HG03103 (cell line): ENCODE data around the gene COPA.

Experiments
- ATAC-seq: cut with Tn5 transposase; IDR thresholded peaks from one replicate; pipeline ENCODE4 v1.9.1; 2021; ENCODE audit warnings: low read depth; ENCODE audit not compliant: unreplicated experiment

The COPA gene

GRCh38 chr1:160363951-160364735 lies 21.1 kb upstream of the COPA start:
- no peak for ATAC-seq

- no peak for ATAC-seq
Measured at GRCh38 chr1:160363010-160363409, 20.0 kb upstream of the COPA start.

GRCh38 chr1:160362168-160362957 lies 19.3 kb upstream of the COPA start:
- ATAC-seq, result no peak

GRCh38 chr1:160361814-160362167 lies 18.7 kb upstream of the COPA start:
- ATAC-seq, result no peak

- no peak for ATAC-seq
Measured at GRCh38 chr1:160361199-160361598, 18.1 kb upstream of the COPA start.

GRCh38 chr1:160360227-160360695 lies 17.2 kb upstream of the COPA start:
- no peak for ATAC-seq

- no peak for ATAC-seq
Measured at GRCh38 chr1:160359559-160360226, 16.6 kb upstream of the COPA start.

GRCh38 chr1:160358073-160358472 lies 15.0 kb upstream of the COPA start:
- ATAC-seq, result no peak

- no peak for ATAC-seq
Measured at GRCh38 chr1:160357286-160358002, 14.4 kb upstream of the COPA start.

- no peak for ATAC-seq
Measured at GRCh38 chr1:160354388-160354985, 11.4 kb upstream of the COPA start.

GRCh38 chr1:160353223-160353622 lies 10.2 kb upstream of the COPA start:
- no peak for ATAC-seq

- no peak for ATAC-seq
Measured at GRCh38 chr1:160352555-160352954, 9.5 kb upstream of the COPA start.

- ATAC-seq, result no peak
Measured at GRCh38 chr1:160351629-160352028, 8.6 kb upstream of the COPA start.

GRCh38 chr1:160346958-160347357 lies 3.9 kb upstream of the COPA start:
- ATAC-seq, result no peak

- no peak for ATAC-seq
Measured at GRCh38 chr1:160346463-160346862, 3.4 kb upstream of the COPA start.

- no peak for ATAC-seq
Measured at GRCh38 chr1:160344936-160345335, 1.9 kb upstream of the COPA start.

- ATAC-seq, result no peak
Measured at GRCh38 chr1:160344241-160344640, 1.2 kb upstream of the COPA start.

- ATAC-seq, result no peak
Measured at GRCh38 chr1:160342526-160342925, 524 bp downstream of the COPA start.

- no peak for ATAC-seq
Measured at GRCh38 chr1:160340866-160341265, 2.2 kb downstream of the COPA start.

- no peak for ATAC-seq
Measured at GRCh38 chr1:160340146-160340545, 2.9 kb downstream of the COPA start.
